ENCODE measurements around the gene ZNF358. TPM values are rescaled to one million over a fixed set of nuclear protein-coding genes. Genes with fewer than 3 reads are reported as not detected.
A peak's percentile ranks its signal among the peaks of the same experiment; 100 is the strongest.

Gene ZNF358
- total and polyA plus RNA-seq, 4 experiments from 2014 or later = 1.6 to 8.7 (median 8.4) TPM; not detected in 1

- Histone ChIP-seq H3K4me1 (ENCODE audit: insufficient read depth, low read length) (no peaks in the 10 kb centered on the region), H3K27ac (ENCODE audit: low read depth, low read length) (no peak overlapping the region), H3K27me3 (ENCODE audit: insufficient read depth, low read length) (no peaks in the 10 kb centered on the region), H3K4me3 (ENCODE audit: low read length in 2 of 2) (no peak overlapping the region), H3K36me3 (ENCODE audit: insufficient read depth, low read length) (peaks cover under 1% of the 10 kb centered on the region), H3K9me3 (ENCODE audit: control insufficient read depth in 1 of 2, low read length in 2 of 2) (no peaks in the 10 kb centered on the region)
- Mint-ChIP-seq H3K4me1 (peaks cover 0 to 10% (median 2%) of the 10 kb centered on the region in 4 donors), H3K36me3 (peaks cover 14 to 30% of the 10 kb centered on the region in 2 donors), H3K27ac (peak overlapping the region in 1 of 7 donors; percentile 59), H3K4me3 (peak overlapping the region in 2 of 8 donors; percentile 20 to 29), H3K27me3 (no peaks in the 10 kb centered on the region), H3K9me3 (peaks cover 0 to 3% (median 0%) of the 10 kb centered on the region in 8 donors)
- CTCF ChIA-PET (ENCODE audit: partially characterized antibody) = interaction anchor here (1.1 kb wide), 1 partner anchor 13 kb away, joined by 3 read pairs; no protein-coding TSS in a partner anchor
- peak; percentile 15 to 56 (median 35) for DNase-seq
- POLR2A ChIA-PET (ENCODE audit: partially characterized antibody) = no interaction called here
- intact Hi-C loops (cut with micrococcal nuclease) = no loop called here
Measured at GRCh38 chr19:7550987-7551761, 35.3 kb downstream of the ZNF358 start.

DNA sequence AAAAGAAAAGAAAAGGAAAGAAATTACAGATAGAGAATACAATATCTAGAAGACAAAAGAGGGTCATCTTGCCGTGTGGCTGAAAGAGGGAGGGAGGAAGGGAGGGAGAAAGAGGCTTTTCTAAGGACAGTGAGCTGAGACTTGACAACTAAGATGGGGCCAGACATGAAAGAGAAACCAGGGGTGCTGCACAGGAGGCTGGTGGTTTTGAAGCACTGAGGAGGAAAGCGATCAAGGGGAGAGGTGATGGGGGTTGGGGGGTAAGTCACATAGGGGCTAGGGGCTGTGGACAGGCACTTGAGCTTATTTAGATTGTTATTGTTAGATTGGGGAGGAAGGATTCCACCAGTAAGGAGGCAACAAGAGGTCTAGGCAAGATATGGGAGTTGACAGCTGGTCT lies 36.9 kb downstream of the ZNF358 start:
- ChIA-PET POLR2A (ENCODE audit: partially characterized antibody) (no interaction called here), CTCF (ENCODE audit: partially characterized antibody) (interaction anchor here (1.7 kb wide), 1 partner anchor 15 kb away, joined by 6 read pairs; no protein-coding TSS in a partner anchor)
- intact Hi-C loops (cut with micrococcal nuclease) = no loop called here
- no peaks in the 10 kb centered on the region for H3K9me3 ChIP-seq (ENCODE audit: control insufficient read depth in 1 of 2, low read length in 2 of 2)
- Mint-ChIP-seq H3K27me3 (no peaks in the 10 kb centered on the region), H3K36me3 (peaks cover 25 to 35% of the 10 kb centered on the region in 2 donors), H3K27ac (peak overlapping the region in 3 of 7 donors; percentile 37 to 78 (median 74)), H3K4me1 (peaks cover 0 to 8% (median 2%) of the 10 kb centered on the region in 4 donors), H3K4me3 (no peak overlapping the region), H3K9me3 (peaks cover 0 to 3% (median 0%) of the 10 kb centered on the region in 8 donors)
- no peaks in the 10 kb centered on the region for H3K27me3 ChIP-seq (ENCODE audit: insufficient read depth, low read length)
- DNase-seq = peak in 1 of 5 donors; percentile 4
- H3K36me3 ChIP-seq (ENCODE audit: insufficient read depth, low read length) = peaks cover 16% of the 10 kb centered on the region
- no peak overlapping the region for H3K4me3 ChIP-seq (ENCODE audit: low read length in 2 of 2)
- H3K4me1 ChIP-seq (ENCODE audit: insufficient read depth, low read length) = no peaks in the 10 kb centered on the region
- H3K27ac ChIP-seq (ENCODE audit: low read depth, low read length) = no peak overlapping the region

DNA sequence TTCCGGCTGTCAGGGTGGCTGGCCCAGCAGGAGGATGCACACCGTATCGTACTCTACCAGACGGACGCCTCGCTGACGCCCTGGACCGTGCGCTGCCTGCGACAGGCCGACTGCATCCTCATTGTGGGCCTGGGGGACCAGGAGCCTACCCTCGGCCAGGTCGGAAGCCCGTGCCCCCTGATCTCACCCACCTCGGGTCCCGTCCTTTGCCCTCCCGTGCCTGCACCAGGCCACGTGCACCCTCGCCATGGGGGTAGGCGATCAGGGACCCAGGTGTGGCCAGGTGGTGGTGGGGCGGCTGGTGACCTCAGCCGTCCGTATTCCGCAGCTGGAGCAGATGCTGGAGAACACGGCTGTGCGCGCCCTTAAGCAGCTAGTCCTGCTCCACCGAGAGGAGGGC lies 38.7 kb downstream of the ZNF358 start:
- POLR2A ChIA-PET (ENCODE audit: partially characterized antibody) = interaction anchor here (1.2 kb wide), 1 partner anchor 12 kb away, joined by 3 read pairs; no protein-coding TSS in a partner anchor
- Mint-ChIP-seq H3K27me3 (no peaks in the 10 kb centered on the region), H3K4me1 (peaks cover 0 to 8% (median 2%) of the 10 kb centered on the region in 4 donors), H3K4me3 (no peak overlapping the region), H3K27ac (no peak overlapping the region), H3K36me3 (peaks cover 40 to 45% of the 10 kb centered on the region in 2 donors), H3K9me3 (peaks cover 0 to 3% (median 0%) of the 10 kb centered on the region in 8 donors)
- CTCF ChIA-PET (ENCODE audit: partially characterized antibody) = interaction anchor here (0.8 kb wide), 1 partner anchor 14 kb away, joined by 4 read pairs; no protein-coding TSS in a partner anchor
- Histone ChIP-seq H3K4me1 (ENCODE audit: insufficient read depth, low read length) (no peaks in the 10 kb centered on the region), H3K27me3 (ENCODE audit: insufficient read depth, low read length) (no peaks in the 10 kb centered on the region), H3K27ac (ENCODE audit: low read depth, low read length) (no peak overlapping the region), H3K9me3 (ENCODE audit: control insufficient read depth in 1 of 2, low read length in 2 of 2) (no peaks in the 10 kb centered on the region), H3K36me3 (ENCODE audit: insufficient read depth, low read length) (peaks cover 29% of the 10 kb centered on the region), H3K4me3 (ENCODE audit: low read length in 2 of 2) (no peak overlapping the region)
- intact Hi-C loops (cut with micrococcal nuclease) = no loop called here
- DNase-seq = no peak

- POLR2A ChIA-PET (ENCODE audit: partially characterized antibody) = interaction anchor here (1.2 kb wide), 1 partner anchor 11 kb away, joined by 3 read pairs; no protein-coding TSS in a partner anchor
- Mint-ChIP-seq H3K27ac (no peak overlapping the region), H3K9me3 (peaks cover 0 to 1% (median 0%) of the 10 kb centered on the region in 8 donors), H3K4me1 (peaks cover 0 to 8% (median 2%) of the 10 kb centered on the region in 4 donors), H3K27me3 (no peaks in the 10 kb centered on the region), H3K4me3 (no peak overlapping the region), H3K36me3 (peaks cover 40 to 46% of the 10 kb centered on the region in 2 donors)
- Histone ChIP-seq H3K4me3 (ENCODE audit: low read length in 2 of 2) (no peak overlapping the region), H3K9me3 (ENCODE audit: control insufficient read depth in 1 of 2, low read length in 2 of 2) (no peaks in the 10 kb centered on the region), H3K27me3 (ENCODE audit: insufficient read depth, low read length) (no peaks in the 10 kb centered on the region), H3K4me1 (ENCODE audit: insufficient read depth, low read length) (no peaks in the 10 kb centered on the region), H3K27ac (ENCODE audit: low read depth, low read length) (no peak overlapping the region), H3K36me3 (ENCODE audit: insufficient read depth, low read length) (peaks cover 29% of the 10 kb centered on the region)
- CTCF ChIA-PET (ENCODE audit: partially characterized antibody) = interaction anchor here (0.8 to 1.5 kb wide), 1 partner anchor 13 kb away, joined by 4 read pairs; no protein-coding TSS in a partner anchor
- peak in 1 of 5 donors; percentile 21 for DNase-seq
- intact Hi-C loops (cut with micrococcal nuclease) = no loop called here
Measured at GRCh38 chr19:7554990-7555864, 39.3 kb downstream of the ZNF358 start.

DNA sequence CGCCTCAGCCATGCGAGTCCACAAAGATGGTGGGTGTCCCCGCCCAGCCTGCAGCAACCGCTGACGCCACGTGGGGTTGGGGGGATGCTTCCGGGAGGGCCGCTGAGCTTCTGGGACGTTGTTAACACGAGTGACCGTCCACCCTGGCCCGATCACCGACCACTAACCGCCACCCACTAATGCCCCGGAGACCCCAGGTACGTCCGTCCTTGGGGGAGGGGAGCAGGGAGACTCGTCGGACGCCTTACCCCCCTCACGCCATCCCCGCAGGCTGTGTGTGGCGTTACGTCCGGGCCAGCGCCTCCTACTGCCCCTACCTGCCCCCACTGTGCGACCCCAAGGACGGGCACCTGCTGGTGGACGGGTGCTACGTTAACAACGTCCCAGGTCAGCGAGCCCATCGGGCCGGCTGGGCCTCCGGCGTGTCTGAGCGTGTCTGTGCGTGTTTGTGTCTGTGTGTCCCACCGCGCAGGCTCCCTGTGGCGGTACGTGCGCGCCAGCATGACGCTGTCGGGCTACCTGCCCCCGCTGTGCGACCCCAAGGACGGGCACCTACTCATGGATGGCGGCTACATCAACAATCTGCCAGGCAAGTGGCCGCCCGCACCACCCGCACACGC lies 40.9 kb downstream of the ZNF358 start:
- H3K27me3 Mint-ChIP-seq = no peaks in the 10 kb centered on the region
- H3K27ac Mint-ChIP-seq = no peak overlapping the region
- Histone ChIP-seq H3K36me3 (ENCODE audit: insufficient read depth, low read length) (peaks cover 29% of the 10 kb centered on the region), H3K27me3 (ENCODE audit: insufficient read depth, low read length) (no peaks in the 10 kb centered on the region), H3K27ac (ENCODE audit: low read depth, low read length) (no peak overlapping the region), H3K4me3 (ENCODE audit: low read length in 2 of 2) (no peak overlapping the region), H3K4me1 (ENCODE audit: insufficient read depth, low read length) (no peaks in the 10 kb centered on the region), H3K9me3 (ENCODE audit: control insufficient read depth in 1 of 2, low read length in 2 of 2) (no peaks in the 10 kb centered on the region)
- no peaks in the 10 kb centered on the region for H3K9me3 Mint-ChIP-seq
- peaks cover 0 to 6% (median 0%) of the 10 kb centered on the region in 4 donors for H3K4me1 Mint-ChIP-seq
- ChIA-PET POLR2A (ENCODE audit: partially characterized antibody) (no interaction called here), CTCF (ENCODE audit: partially characterized antibody) (interaction anchor here (1.5 kb wide), 1 partner anchor 12 kb away, joined by 4 read pairs; no protein-coding TSS in a partner anchor)
- intact Hi-C loops (cut with micrococcal nuclease) = no loop called here
- DNase-seq = peak in 1 of 5 donors; percentile 15
- peaks cover 43 to 45% of the 10 kb centered on the region in 2 donors for H3K36me3 Mint-ChIP-seq
- H3K4me3 Mint-ChIP-seq = no peak overlapping the region

- no peak overlapping the region for H3K27ac Mint-ChIP-seq
- POLR2A ChIA-PET (ENCODE audit: partially characterized antibody) = interaction anchor here (1.5 kb wide), 1 partner anchor 10 kb away, joined by 3 read pairs; no protein-coding TSS in a partner anchor
- H3K4me3 Mint-ChIP-seq = no peak overlapping the region
- H3K9me3 ChIP-seq (ENCODE audit: control insufficient read depth in 1 of 2, low read length in 2 of 2) = no peaks in the 10 kb centered on the region
- H3K27me3 Mint-ChIP-seq = no peaks in the 10 kb centered on the region
- H3K4me1 Mint-ChIP-seq = no peaks in the 10 kb centered on the region
- H3K27me3 ChIP-seq (ENCODE audit: insufficient read depth, low read length) = no peaks in the 10 kb centered on the region
- intact Hi-C loops (cut with micrococcal nuclease) = no loop called here
- H3K36me3 ChIP-seq (ENCODE audit: insufficient read depth, low read length) = peaks cover 29% of the 10 kb centered on the region
- H3K4me3 ChIP-seq (ENCODE audit: low read length in 2 of 2) = no peak overlapping the region
- DNase-seq = peak in 1 of 5 donors; percentile 9
- H3K36me3 Mint-ChIP-seq = peaks cover 34 to 40% of the 10 kb centered on the region in 2 donors
- H3K4me1 ChIP-seq (ENCODE audit: insufficient read depth, low read length) = no peaks in the 10 kb centered on the region
- H3K27ac ChIP-seq (ENCODE audit: low read depth, low read length) = no peak overlapping the region
- CTCF ChIA-PET (ENCODE audit: partially characterized antibody) = no interaction called here
- no peaks in the 10 kb centered on the region for H3K9me3 Mint-ChIP-seq
Measured at GRCh38 chr19:7558667-7559066, 42.8 kb downstream of the ZNF358 start.

Measured in CD4-positive, alpha-beta memory T cell (primary cell).